CD4-positive, alpha-beta T cell treated with Interleukin-10 for 1 hour (primary cell): ENCODE results near the gene TLR6.

Experiments used
- DNase-seq: peaks from one replicate; pipeline ENCODE4 v3.0.0-alpha.2; 2020

TLR6 gene

GRCh38 chr4:38867478-38868058 is 11.0 kb upstream of the TLR6 start, which contains the start of gene FAM114A1:
FAM114A1 (plus strand) TSS chr4:38867806; CDS start chr4:38878079, 10,273 bp downstream.
- peak; percentile 15 for DNase-seq

- DNase-seq: no peak
These were observed 10.4 kb upstream of the TLR6 start for GRCh38 chr4:38866973-38867477.

DNA sequence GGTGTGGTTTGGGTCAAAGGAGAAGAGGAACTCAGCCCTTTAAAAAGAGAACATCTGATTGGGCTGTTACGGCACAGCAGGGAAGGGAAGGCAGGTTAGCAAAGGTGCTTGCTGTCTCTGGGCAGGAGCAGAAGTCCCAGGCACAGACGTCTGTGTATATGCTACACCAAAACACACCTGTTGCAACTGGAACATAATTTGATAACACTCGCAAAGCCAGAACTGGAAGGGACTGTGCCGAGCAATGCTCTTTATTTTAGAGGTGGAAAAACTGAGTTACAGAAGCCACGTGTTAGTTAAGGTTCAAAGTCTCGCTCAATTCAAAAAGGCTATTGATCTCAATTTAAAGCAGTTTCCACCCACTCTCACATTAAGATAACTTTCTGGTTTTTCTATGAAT is 8.8 kb upstream of the TLR6 start:
- no peak for DNase-seq

DNA sequence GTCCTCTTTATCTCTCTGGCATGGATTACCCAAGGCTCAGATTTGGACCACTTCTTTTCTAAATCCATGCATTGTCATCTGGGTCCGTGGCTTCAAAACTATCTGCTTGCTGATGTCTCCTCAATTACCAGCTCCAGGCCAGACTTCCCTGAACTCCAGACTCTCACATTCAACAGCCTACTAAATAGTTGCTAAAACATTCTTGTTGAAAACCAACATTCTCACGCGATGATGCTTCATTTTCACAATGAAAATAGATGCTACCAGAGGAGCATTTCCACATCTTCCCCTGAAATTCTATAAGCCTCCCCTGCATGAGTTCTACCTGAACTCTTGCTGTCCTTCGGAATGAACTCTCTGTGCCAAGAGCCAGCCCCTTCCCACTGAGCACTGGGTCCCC is 5.2 kb upstream of the TLR6 start:
- no peak for DNase-seq

DNA sequence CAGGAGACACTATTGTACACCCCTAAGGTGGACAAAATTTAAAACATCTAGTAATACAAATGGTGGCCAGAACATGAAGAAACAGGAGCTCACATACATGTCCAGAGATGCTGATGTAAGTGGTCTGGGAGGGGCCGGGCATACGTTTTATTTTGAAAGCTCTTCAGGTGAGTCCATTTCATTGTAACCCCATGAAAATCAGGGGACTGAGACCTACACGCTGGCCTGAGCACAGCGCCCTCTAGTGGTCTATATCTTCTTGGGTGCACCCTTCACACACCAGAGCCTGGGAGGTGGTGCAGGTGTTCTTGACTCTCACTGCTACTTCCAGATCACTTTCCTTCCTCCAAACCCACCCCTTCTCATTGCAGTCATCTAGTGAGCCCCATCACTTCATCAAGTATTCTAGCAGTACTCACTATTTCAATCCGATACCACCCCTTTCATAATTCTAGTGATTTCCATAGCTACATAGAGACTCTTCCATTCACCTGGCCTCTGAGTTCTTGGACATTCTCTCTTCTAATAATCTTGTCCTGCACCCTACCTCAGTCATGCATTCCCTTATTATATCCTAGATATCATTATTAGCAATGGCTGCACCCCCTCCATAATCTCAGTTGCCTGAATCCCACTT is 4.3 kb upstream of the TLR6 start:
- peak; percentile 70 for DNase-seq

GRCh38 chr4:38859501-38859900 is 2.9 kb upstream of the TLR6 start:
- DNase-seq: no peak

DNA sequence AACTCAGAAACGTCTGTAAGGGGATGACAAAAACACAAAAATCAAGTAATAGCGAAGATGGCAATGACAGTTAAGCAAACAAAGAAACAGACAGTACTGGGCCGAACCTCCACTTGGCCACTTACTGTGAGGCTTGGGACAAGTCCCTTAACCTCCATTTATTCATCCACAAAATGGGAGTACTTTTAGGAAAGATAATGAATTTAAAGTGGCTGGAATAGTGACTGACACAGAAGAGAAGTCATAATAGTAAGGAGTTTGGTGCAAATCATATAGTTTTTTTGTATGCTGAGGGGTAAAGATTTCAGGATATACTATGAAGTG is 1.4 kb upstream of the TLR6 start:
- no peak for DNase-seq

- peak; percentile 27 for DNase-seq
These were observed 908 bp upstream of the TLR6 start for GRCh38 chr4:38857354-38858096.

DNA sequence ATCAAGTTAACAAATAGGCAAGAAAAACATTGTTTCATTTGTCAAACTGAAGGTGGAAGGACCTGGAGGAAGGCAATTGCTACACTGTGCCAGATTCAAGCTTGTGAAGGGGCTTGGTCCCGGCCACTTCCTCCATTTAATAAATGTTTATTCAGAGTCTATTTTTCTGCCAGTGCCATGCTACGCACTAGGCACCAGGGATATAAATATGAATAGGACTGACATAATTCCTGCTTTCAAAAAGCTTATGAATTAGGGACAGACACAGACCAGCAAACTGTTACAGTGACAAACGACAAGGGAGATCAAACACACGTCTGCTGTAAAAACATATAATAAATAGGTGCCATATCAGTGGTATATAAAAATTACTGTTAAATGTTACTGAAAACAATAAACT is 571 bp downstream of the TLR6 start:
- DNase-seq: peak; percentile 25

DNA sequence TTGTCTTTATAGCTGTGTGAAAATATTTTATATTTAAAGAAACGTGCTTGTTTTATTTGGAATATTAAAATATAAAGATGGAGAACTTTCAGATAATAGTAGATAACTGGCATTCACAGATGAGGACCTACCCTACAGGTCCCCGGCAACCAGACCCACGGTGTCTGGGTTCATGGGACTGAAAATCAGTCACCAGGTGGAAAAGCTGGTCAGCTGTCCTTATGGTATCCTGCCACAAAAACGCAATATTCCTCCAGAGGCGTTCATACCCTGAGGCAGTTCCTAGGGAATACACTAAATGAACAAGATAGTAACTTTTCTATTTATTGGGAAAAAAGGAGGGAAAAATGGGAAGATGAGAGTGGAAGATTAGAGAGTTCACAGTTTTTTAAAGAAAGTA is 1.2 kb downstream of the TLR6 start:
- no peak for DNase-seq

GRCh38 chr4:38846015-38846414 is 10.6 kb downstream of the TLR6 start:
- DNase-seq: no peak

DNA sequence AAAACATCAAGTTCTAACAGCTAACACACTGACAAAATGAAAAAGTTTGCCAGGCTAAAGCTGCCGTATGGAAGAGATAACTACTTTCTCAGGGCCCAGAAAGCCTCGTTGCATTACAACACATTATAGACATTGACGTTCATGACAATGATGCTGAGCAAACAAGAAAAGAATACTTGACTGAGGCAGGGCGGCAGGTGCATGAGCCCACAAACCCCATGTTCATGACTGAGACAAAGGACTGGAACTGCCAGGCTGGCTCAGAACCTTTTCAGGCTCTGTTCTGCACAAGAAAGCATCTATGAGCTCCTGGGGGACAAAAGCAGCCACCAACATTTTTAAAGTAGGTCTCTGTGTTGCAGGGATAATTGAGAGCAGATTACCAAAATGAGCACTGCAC is 13.6 kb downstream of the TLR6 start:
- no peak for DNase-seq

- DNase-seq: peak; percentile 38
These were observed 18.8 kb downstream of the TLR6 start for GRCh38 chr4:38837849-38838248.

- no peak for DNase-seq
These were observed 19.3 kb downstream of the TLR6 start for GRCh38 chr4:38837334-38837733.

DNA sequence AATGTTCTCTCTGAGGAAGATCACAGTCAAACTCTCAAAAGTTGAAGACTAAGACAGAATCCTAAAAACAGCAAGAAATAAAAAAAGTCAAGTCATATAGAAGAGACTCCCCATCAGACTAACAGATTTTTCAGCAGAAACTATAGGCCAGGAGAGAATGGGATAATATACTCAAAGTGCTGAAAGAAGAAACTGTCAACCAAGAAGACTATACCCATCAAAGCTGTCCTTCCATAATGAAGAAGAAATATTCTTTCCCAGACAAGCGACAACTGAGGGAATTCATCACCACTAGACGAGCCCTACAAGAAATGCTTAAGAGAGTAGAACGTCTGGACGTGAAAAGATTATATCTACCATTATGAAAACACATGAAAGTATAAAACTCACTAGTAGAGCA is 22.0 kb downstream of the TLR6 start:
- no peak for DNase-seq

DNA sequence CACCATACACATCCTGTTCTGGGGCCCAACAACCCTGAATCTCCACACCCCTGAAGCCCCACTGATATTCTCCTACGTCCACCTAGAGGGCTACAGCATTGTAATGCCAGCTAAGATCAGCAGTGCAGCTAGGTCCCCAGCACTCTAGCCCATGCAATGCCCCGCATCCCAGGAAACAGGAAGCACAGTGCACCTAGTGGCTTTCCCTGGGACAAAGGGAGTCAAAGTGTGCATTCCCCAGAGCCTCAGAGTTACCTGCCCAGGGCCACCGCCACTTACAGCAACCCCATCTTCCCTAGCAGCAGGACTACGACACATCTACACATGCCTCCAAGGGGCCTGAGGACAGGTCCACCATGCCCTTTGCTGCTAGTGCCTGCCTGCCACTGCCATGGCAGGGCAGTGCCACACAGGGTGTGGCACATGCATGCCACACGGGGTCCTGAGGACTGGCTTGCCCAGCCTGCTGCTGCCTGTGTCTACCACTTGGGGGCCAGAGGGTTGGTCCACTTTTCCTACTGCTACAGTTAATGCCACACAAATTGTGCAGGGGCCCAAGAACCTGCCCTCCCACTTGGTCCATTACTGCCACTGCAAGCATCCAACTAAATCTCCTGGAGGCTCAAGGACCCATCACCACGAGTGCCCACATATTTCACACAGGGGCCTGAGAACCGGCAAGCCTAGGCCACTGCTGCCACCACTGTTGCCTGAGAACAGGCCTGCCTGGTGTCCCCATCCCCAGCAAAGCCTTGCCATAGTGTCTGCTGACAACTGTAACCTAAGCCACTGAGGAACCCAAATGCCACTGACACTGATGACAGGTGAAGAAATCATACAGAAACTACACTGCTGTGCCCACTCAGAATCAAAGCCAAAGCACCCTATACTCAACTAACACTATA is 23.7 kb downstream of the TLR6 start:
- no peak for DNase-seq

DNA sequence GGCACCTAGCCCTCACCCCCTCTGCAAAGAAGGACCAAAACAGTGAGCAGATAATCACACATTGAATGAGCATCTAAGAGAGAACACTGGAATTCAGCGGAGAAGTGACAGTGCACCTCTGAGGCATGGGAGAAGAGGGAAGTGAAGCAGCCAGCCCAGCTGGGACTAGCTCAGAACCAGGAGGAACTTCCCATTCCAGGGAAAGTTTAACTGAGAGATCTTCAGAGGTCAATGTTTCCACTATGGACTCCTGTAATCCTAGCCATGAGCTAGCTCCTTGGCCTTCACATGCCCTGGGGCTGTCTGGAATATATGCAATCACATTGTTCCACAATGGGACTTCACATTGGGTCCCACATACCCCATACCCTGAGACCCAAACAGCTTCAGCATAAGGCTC is 24.4 kb downstream of the TLR6 start:
- no peak for DNase-seq

- no peak for DNase-seq
These were observed 25.0 kb downstream of the TLR6 start for GRCh38 chr4:38831653-38832052.

DNA sequence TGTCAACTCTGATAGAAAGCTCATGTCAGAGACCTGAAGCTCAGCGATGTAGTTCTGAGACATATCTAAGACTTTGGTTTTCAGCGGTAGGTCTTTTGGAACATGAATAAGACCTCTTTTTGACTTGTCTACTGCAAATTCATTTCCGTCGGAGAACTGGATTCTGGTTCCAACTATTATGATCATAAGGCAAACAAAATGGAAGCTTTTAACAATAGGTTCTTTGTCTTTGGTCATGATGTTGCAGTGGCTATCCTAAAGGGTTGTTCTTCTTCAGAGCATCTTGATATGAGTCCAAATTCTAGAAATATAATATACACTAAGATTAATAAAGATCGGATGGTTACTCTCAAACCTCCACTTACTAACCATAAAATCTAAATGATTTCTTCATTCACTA is 27.4 kb downstream of the TLR6 start:
- no peak for DNase-seq

- no peak for DNase-seq
These were observed 32.9 kb downstream of the TLR6 start for GRCh38 chr4:38823766-38824165.

DNA sequence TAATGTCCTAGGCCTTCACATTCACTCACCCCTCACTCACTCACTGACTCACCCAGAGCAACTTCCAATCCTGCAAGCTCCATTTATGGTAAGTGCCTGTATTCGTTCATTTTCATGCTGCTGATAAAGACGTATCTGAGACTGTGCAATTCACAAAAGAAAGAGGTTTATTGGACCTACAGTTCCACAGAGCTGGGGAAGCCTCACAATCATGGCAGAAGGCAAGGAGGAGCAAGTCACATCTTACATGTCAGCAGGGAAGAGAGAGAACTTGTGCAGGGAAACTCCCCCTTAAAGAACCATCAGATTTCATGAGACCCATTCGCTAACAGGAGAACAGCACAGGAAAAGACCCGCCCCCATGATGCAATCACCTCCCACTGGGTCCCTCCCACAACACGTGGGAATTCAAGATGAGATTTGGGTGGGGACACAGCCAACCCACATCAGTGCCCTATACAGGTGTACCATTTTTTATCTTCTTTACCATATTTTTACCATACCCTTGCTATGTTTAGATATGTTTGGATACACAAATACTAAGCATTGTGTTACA is 33.8 kb downstream of the TLR6 start:
- DNase-seq: no peak

DNA sequence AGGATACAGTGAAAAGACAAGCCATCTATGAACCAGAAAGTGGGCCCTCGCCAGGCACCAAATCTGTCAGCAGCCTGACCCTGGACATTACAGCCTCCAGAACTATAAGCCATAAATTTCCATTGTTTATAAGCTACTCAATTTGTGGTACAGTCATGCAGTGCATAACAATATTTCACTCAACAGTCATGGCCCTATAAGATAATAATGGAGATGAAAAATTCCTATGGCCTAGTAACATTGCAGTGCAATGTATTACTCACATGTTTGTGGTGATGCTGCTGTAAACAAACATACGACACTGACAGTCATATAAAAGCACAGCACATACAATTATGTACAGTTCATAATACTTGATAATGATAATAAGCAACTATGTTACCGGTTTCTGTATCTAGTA is 34.9 kb downstream of the TLR6 start:
- DNase-seq: no peak
